GM18951 (cell line): ENCODE measurements around the gene NPAS2.

Experiments used
- POLR2A ChIP-seq: IDR thresholded peaks from 4 replicates; pipeline ENCODE4 v1.6.1; 2011; ENCODE audit warnings: mild to moderate bottlenecking; ENCODE audit not compliant: insufficient read length, insufficient read depth; ENCODE audit errors: extremely low read depth
- in situ Hi-C: fragments of 300-500 bp; cut with MboI; formaldehyde crosslinking; loops from one replicate; pipeline ENCODE4 v1.12.0; 2022; ENCODE audit warnings: low sequenced_read_pairs, mixed read lengths, inconsistent platforms; ENCODE audit not compliant: unreplicated experiment

Gene NPAS2

DNA sequence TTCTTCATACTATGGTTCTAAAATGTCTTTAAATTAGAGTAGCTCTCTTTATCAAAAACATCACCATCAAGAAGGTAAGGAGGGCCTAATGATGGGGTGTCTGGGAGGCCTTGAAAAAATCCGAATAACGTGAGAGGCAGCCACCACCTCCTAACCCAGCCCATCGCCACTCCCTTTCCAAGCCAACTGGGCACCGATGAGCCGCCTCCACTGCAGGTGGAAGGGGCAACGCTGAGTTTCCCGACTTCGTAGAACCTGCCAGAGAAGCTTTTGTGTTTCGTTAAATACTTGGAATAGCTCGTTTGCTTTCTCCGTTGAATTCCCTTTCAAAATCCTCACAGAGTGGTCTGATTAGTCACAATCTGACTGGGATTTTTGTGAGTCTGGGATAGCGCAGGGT, 160.1 kb downstream of the NPAS2 start:
- in situ Hi-C loops: loop anchor here (25.0 kb wide), 1 partner anchor 368 kb away; no protein-coding TSS in a partner anchor
- no peak for TF ChIP-seq POLR2A

GRCh38 chr2:100981011-100981410, 161.1 kb downstream of the NPAS2 start:
- TF ChIP-seq POLR2A: no peak
- in situ Hi-C loops: loop anchor here (25.0 kb wide), 1 partner anchor 369 kb away; no protein-coding TSS in a partner anchor

DNA sequence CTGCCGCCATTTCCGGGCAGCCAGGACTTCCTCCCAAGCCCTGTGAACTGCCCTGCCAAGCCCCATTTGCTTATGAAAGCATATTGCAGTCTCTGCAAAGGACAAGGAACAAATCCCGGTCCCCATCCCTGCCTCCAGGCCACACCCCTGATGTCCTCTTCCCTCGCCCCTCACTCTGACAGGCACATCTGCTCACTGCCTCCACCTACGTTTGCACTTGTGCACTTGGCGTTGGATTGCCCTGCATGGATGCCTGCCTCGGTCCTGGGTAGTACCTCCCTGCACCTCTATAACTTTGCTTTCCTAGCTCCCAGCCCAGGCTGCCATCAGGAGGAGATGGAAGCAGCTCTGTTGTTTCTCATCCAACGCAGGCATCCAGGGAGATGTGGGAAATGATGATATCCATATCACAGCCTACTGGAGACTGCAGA, 162.5 kb downstream of the NPAS2 start:
- no peak for TF ChIP-seq POLR2A
- in situ Hi-C loops: loop anchor here (25.0 kb wide), 1 partner anchor 370 kb away; no protein-coding TSS in a partner anchor

DNA sequence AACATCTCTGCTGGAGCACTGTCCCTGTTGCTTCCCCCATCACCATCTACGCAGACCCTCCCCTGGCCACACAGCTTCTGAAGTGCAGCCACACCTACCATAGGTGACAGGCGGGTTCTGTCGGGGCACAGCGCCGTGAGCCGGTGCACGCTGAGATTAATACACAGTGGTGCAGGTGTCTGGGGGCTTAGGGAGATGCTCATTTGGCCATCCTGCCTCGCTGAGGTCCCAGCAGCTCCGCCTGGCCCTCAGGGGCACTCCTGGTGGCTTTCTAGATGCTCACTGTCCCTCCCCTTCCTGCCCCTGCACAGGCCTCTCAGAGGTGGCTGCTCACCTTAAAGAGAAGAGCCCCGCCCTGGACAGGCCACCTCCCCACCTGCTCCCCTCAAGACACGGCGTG, 163.3 kb downstream of the NPAS2 start:
- in situ Hi-C loops: loop anchor here (25.0 kb wide), 1 partner anchor 371 kb away; no protein-coding TSS in a partner anchor

GRCh38 chr2:100983684-100984310, 163.9 kb downstream of the NPAS2 start:
- no peak for TF ChIP-seq POLR2A
- in situ Hi-C loops: loop anchor here (25.0 kb wide), 1 partner anchor 371 kb away; no protein-coding TSS in a partner anchor

More for the DNA sequence above, 163.3 kb downstream of the NPAS2 start:
- no peak for TF ChIP-seq POLR2A

GRCh38 chr2:100984892-100985307, 165.0 kb downstream of the NPAS2 start:
- in situ Hi-C loops: loop anchor here (25.0 kb wide), 1 partner anchor 373 kb away; no protein-coding TSS in a partner anchor
- no peak for TF ChIP-seq POLR2A

DNA sequence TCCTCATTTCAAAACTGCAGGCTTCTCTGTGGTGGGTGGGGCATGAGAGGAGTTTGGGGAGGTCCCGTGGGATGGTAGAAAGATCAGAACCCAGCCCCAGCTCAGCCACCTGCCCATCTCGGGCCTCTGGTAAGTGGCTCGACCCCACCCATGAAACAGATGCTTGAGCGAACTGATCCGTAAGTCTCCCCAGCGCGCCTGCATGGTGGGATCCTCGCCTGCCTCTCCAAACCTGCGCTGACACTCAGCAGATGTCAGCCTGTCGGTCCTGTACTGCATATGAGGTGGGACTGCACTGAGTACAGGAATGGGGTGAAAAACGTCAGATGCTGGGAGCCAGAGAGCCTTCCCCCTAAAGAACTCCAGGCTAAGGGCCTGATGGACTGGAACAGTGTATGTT, 166.2 kb downstream of the NPAS2 start:
- in situ Hi-C loops: loop anchor here (25.0 kb wide), 1 partner anchor 374 kb away; no protein-coding TSS in a partner anchor
- TF ChIP-seq POLR2A: no peak

- in situ Hi-C loops: loop anchor here (25.0 kb wide), 1 partner anchor 375 kb away; no protein-coding TSS in a partner anchor
- no peak for TF ChIP-seq POLR2A
Measured at GRCh38 chr2:100987536-100987935, 167.6 kb downstream of the NPAS2 start.

DNA sequence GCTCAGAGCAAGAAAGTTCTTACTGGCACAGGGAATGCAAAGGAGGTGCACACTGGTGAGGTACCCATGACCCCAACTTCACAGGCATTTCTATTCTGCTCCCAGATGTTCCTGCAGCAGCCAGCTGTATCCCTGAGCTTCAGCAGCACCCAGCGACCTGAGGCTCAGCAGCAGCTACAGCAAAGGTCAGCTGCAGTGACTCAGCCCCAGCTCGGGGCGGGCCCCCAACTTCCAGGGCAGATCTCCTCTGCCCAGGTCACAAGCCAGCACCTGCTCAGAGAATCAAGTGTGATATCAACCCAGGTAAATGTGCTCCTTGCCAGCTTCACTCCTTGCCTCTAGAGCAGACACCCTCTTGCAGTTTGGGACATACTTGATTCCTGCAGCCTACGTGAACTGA, 168.0 kb downstream of the NPAS2 start:
- in situ Hi-C loops: loop anchor here (25.0 kb wide), 1 partner anchor 376 kb away; no protein-coding TSS in a partner anchor

DNA sequence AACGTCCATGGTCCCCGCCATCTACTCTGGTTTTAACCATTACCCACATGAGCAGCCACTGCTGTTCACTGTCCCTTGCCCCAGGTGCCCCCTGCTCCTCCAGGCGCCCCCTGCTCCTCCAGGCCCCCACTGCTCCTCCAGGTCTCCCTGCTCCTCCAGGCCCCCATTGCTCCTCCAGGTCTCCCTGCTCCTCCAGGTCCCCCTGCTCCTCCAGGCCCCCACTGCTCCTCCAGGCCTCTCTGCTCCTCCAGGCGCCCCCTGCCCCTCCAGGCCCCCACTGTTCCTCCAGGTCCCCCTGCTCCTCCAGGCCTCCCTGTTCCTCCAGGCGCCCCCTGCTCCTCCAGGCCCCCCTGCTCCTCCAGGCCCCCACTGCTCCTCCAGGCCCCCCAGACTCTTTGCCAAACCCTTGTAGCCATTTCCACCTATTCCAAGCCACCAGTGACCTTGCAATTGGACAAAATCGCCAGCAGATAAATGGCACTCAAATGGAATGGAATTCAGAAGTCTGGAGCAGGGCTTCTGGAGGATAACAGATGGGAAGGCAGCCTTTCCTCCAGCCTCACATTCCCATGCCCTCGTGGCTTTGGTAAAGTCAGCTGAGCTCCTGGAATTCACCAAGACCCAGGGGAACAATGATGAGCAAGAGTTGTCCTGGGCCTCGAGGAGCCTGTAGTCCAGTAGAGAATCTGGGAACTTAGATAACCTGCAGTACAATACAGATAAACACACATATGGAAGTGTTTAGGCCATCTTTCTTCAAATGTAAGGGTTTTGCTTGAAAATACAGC, 168.9 kb downstream of the NPAS2 start:
- no peak for TF ChIP-seq POLR2A
- in situ Hi-C loops: loop anchor here (25.0 kb wide), 1 partner anchor 377 kb away; no protein-coding TSS in a partner anchor

More for the DNA sequence above, 168.0 kb downstream of the NPAS2 start:
- no peak for TF ChIP-seq POLR2A

GRCh38 chr2:100989666-100990065, 169.7 kb downstream of the NPAS2 start:
- TF ChIP-seq POLR2A: no peak

DNA sequence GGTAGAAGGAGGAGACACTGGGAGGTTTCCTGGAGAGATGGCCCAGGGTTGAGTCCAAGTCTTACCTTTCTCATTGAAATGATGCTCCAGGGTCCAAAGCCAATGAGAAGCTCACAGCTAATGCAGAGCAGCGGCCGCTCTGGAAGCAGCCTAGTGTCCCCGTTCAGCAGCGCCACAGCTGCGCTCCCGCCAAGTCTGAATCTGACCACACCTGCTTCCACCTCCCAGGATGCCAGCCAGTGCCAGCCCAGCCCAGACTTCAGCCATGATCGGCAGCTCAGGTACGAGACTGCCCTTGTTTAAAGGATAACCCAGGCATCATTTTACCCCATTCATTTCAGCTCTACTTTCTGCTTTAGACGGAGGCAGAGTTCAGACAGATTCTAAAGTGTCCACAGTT, 170.2 kb downstream of the NPAS2 start:
- in situ Hi-C loops: loop anchor here (25.0 kb wide), 1 partner anchor 378 kb away; no protein-coding TSS in a partner anchor
- TF ChIP-seq POLR2A: no peak

More at GRCh38 chr2:100989666-100990065, 169.7 kb downstream of the NPAS2 start:
- in situ Hi-C loops: loop anchor here (25.0 kb wide), 1 partner anchor 377 kb away; no protein-coding TSS in a partner anchor
